ENCODE data around the gene CWC22.

Gene CWC22

DNA sequence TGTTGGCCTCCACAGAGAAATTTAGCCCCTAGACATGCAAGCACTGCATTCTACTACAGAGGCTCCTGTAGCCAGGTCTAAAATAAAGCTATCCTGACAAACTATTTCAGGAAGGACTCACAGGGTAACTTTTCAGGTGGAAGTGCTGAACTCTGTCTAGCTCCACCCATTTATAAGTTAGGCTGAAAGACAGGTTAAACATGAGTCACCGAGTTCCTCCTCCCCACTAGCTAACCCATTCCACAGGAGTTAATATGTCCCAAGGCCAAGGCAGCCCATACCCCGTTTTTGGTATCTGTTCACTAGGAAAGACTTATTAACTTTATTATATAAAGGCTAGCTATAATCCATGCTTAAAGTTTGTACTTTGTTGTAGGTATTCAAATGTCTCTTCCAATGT lies 3.5 kb downstream of the CWC22 start:
- DNase-seq (ENCODE audit: low spot score), result no peak
- H3K27ac ChIP-seq, result no peak overlapping the region
- no peak overlapping the region for H3K4me3 ChIP-seq
- TF ChIP-seq, protein P1, sequence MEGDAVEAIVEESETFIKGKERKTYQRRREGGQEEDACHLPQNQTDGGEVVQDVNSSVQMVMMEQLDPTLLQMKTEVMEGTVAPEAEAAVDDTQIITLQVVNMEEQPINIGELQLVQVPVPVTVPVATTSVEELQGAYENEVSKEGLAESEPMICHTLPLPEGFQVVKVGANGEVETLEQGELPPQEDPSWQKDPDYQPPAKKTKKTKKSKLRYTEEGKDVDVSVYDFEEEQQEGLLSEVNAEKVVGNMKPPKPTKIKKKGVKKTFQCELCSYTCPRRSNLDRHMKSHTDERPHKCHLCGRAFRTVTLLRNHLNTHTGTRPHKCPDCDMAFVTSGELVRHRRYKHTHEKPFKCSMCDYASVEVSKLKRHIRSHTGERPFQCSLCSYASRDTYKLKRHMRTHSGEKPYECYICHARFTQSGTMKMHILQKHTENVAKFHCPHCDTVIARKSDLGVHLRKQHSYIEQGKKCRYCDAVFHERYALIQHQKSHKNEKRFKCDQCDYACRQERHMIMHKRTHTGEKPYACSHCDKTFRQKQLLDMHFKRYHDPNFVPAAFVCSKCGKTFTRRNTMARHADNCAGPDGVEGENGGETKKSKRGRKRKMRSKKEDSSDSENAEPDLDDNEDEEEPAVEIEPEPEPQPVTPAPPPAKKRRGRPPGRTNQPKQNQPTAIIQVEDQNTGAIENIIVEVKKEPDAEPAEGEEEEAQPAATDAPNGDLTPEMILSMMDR (IDR thresholded peaks at IDR 0.05), result no peak

- H3K27ac ChIP-seq, result no peak overlapping the region
- H3K4me3 ChIP-seq, result no peak overlapping the region
- TF ChIP-seq, protein P1 (IDR thresholded peaks at IDR 0.05), result no peak
- no peak for DNase-seq (ENCODE audit: low spot score)
Measured at GRCh38 chr2:180003073-180003472, 4.0 kb downstream of the CWC22 start.

DNA sequence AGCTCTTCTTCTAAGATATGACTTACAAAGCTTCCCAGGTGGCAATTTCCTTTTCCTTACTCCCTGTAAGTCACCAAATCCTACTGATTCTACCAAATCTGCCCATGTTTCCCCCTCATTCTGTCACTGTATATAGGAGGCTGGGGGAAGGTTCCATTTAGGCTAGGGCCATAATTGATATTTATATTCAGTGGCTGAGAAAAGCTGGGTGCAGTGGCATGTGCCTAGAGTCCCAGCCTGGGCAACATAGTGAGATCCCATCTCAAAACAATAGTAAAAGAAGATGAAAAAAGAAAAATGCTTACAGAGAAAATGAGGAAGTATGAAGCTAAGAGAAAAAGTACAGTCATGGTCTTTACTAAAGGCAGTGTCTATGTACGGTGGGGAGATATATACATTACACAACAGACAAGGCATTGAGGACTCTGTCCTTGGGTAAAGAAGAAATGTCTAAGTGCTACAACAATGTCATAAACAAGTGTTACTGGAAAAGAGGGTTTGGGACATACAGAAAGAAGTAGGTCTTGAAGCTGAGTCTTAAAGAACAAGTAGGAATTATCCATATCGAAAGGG lies 4.8 kb downstream of the CWC22 start:
- no peak overlapping the region for H3K27ac ChIP-seq
- H3K4me3 ChIP-seq, result no peak overlapping the region
- TF ChIP-seq, protein P1 (IDR thresholded peaks at IDR 0.05), result no peak
- no peak for DNase-seq (ENCODE audit: low spot score)

GRCh38 chr2:180001726-180002125 lies 5.4 kb downstream of the CWC22 start:
- TF ChIP-seq, protein P1 (IDR thresholded peaks at IDR 0.05), result no peak
- no peak for DNase-seq (ENCODE audit: low spot score)
- no peak overlapping the region for H3K27ac ChIP-seq
- H3K4me3 ChIP-seq, result no peak overlapping the region

- DNase-seq (ENCODE audit: low spot score), result no peak
- no peak overlapping the region for H3K27ac ChIP-seq
- H3K4me3 ChIP-seq, result no peak overlapping the region
- TF ChIP-seq, protein P1 (IDR thresholded peaks at IDR 0.05), result no peak
Measured at GRCh38 chr2:180000434-180000833, 6.7 kb downstream of the CWC22 start.

GRCh38 chr2:179999000-179999399 lies 8.1 kb downstream of the CWC22 start:
- Histone ChIP-seq H3K4me3 (no peak overlapping the region), H3K27ac (no peak overlapping the region)
- no peak for DNase-seq (ENCODE audit: low spot score)
- TF ChIP-seq, protein P1 (IDR thresholded peaks at IDR 0.05), result no peak

GRCh38 chr2:179995741-179996515 lies 11.2 kb downstream of the CWC22 start:
- Histone ChIP-seq H3K4me3 (no peak overlapping the region), H3K27ac (no peak overlapping the region)
- TF ChIP-seq, protein P1 (IDR thresholded peaks at IDR 0.05), result no peak
- no peak for DNase-seq (ENCODE audit: low spot score)

All from coronary artery (tissue), 2 donors.